ENCODE data around the gene NSMCE1.

Gene NSMCE1

GRCh38 chr16:27268376-27269299 lies at the start of gene NSMCE1:
NSMCE1 (minus strand) TSS chr16:27268772; CDS start chr16:27257570, 11,202 bp downstream.
- peak; percentile 97 for DNase-seq (ENCODE audit: low spot score)
- no peak for TF ChIP-seq CTCF (IDR thresholded peaks at IDR 0.05; ENCODE audit: borderline replicate concordance, control extremely low read depth, extremely low read depth, insufficient read depth, missing control alignments)
- in situ Hi-C loops (cut with MboI; ENCODE audit: low sequenced_read_pairs, unreplicated experiment) = no loop called here

- DNase-seq (ENCODE audit: low spot score) = no peak
- in situ Hi-C loops (cut with MboI; ENCODE audit: low sequenced_read_pairs, unreplicated experiment) = no loop called here
- TF ChIP-seq CTCF (IDR thresholded peaks at IDR 0.05; ENCODE audit: borderline replicate concordance, control extremely low read depth, extremely low read depth, insufficient read depth, missing control alignments) = no peak
Observed at GRCh38 chr16:27317738-27318391, 49.3 kb upstream of the NSMCE1 start.

GRCh38 chr16:27317320-27317719 lies 48.7 kb upstream of the NSMCE1 start:
- in situ Hi-C loops (cut with MboI; ENCODE audit: low sequenced_read_pairs, unreplicated experiment) = no loop called here
- no peak for DNase-seq (ENCODE audit: low spot score)
- no peak for TF ChIP-seq CTCF (IDR thresholded peaks at IDR 0.05; ENCODE audit: borderline replicate concordance, control extremely low read depth, extremely low read depth, insufficient read depth, missing control alignments)

GRCh38 chr16:27316038-27316680 lies 47.6 kb upstream of the NSMCE1 start:
- no peak for DNase-seq (ENCODE audit: low spot score)
- in situ Hi-C loops (cut with MboI; ENCODE audit: low sequenced_read_pairs, unreplicated experiment) = no loop called here
- no peak for TF ChIP-seq CTCF (IDR thresholded peaks at IDR 0.05; ENCODE audit: borderline replicate concordance, control extremely low read depth, extremely low read depth, insufficient read depth, missing control alignments)

- in situ Hi-C loops (cut with MboI; ENCODE audit: low sequenced_read_pairs, unreplicated experiment) = no loop called here
- no peak for TF ChIP-seq CTCF (IDR thresholded peaks at IDR 0.05; ENCODE audit: borderline replicate concordance, control extremely low read depth, extremely low read depth, insufficient read depth, missing control alignments)
- no peak for DNase-seq (ENCODE audit: low spot score)
Observed at GRCh38 chr16:27315333-27316037, 46.9 kb upstream of the NSMCE1 start.

- in situ Hi-C loops (cut with MboI; ENCODE audit: low sequenced_read_pairs, unreplicated experiment) = no loop called here
- no peak for TF ChIP-seq CTCF (IDR thresholded peaks at IDR 0.05; ENCODE audit: borderline replicate concordance, control extremely low read depth, extremely low read depth, insufficient read depth, missing control alignments)
- DNase-seq (ENCODE audit: low spot score) = no peak
Observed at GRCh38 chr16:27314986-27315332, 46.4 kb upstream of the NSMCE1 start.

Data from GM13976 (cell line).